Naive B cell (primary cell): Measurements from ENCODE around the gene BANF2. TPM values are rescaled to one million over a fixed set of nuclear protein-coding genes. Genes with fewer than 3 reads are reported as not detected.
A peak's percentile ranks its signal among the peaks of the same experiment; 100 is the strongest.

Experiments
- ATAC-seq, 2 donors: fragments of 150-1000 bp; cut with Tn5 transposase; 2 replicates each; pipeline ENCODE4 v1.10.0; 2021; ENCODE audit warnings: low read depth in 2 of 2, mild to moderate bottlenecking in 2 of 2, moderate library complexity in 2 of 2
- DNase-seq: peaks from one replicate; pipeline ENCODE4 v3.0.0; 2022
- H3K27ac Mint-ChIP-seq, 6 donors: one replicate each; pipeline ENCODE4 v1.8.0; 2020 to 2022; ENCODE audit warnings: mild to moderate bottlenecking in 6 of 6, mixed read lengths in 6 of 6, moderate library complexity in 5 of 6, inconsistent platforms in 2 of 6
- H3K27me3 Mint-ChIP-seq, 3 donors: one replicate each; pipeline ENCODE4 v1.8.0; 2021 to 2022; ENCODE audit warnings: mixed read lengths in 3 of 3, mild to moderate bottlenecking in 1 of 3
- H3K36me3 Mint-ChIP-seq, 2 donors: one replicate each; pipeline ENCODE4 v1.8.0; 2020 to 2022; ENCODE audit warnings: mixed read lengths in 2 of 2, inconsistent platforms in 1 of 2, mild to moderate bottlenecking in 1 of 2
- H3K4me1 Mint-ChIP-seq, 3 donors: one replicate each; pipeline ENCODE4 v1.8.0; 2020 to 2022; ENCODE audit warnings: mixed read lengths in 3 of 3, inconsistent platforms in 1 of 3, mild to moderate bottlenecking in 1 of 3, moderate library complexity in 1 of 3
- H3K4me3 Mint-ChIP-seq, 8 donors: one replicate each; pipeline ENCODE4 v1.8.0; 2020 to 2022; ENCODE audit warnings: mild to moderate bottlenecking in 8 of 8, mixed read lengths in 8 of 8, moderate library complexity in 8 of 8, inconsistent platforms in 2 of 8
- H3K9me3 Mint-ChIP-seq, 7 donors: one replicate each; pipeline ENCODE4 v1.8.0; 2020 to 2022; ENCODE audit warnings: mixed read lengths in 7 of 7, mild to moderate bottlenecking in 5 of 7, inconsistent platforms in 2 of 7, moderate library complexity in 1 of 7
- polyA plus RNA-seq, 6 donors: library from polyadenylated mRNA; unstranded; fragments of 300-500 nt; fragmentation: Illumina TruSeq; gene quantifications; one replicate each; pipeline ENCODE4 v1.2.3, GENCODE V29; 2021; ENCODE audit warnings: low read depth in 6 of 6

The BANF2 gene
- polyA plus RNA-seq, 6 donors from 2014 or later, result not detected

- Mint-ChIP-seq H3K27me3 (no peaks in the 10 kb centered on the region), H3K4me1 (peaks cover 15 to 31% (median 20%) of the 10 kb centered on the region in 3 donors), H3K36me3 (no peaks in the 10 kb centered on the region), H3K4me3 (no peak overlapping the region), H3K27ac (peak overlapping the region in 1 of 6 donors; percentile 36), H3K9me3 (peaks cover 0 to 5% (median 0%) of the 10 kb centered on the region in 7 donors)
- ATAC-seq (no peak), DNase-seq (no peak)
Measured at GRCh38 chr20:17782768-17783167, 83.0 kb downstream of the BANF2 start.

DNA sequence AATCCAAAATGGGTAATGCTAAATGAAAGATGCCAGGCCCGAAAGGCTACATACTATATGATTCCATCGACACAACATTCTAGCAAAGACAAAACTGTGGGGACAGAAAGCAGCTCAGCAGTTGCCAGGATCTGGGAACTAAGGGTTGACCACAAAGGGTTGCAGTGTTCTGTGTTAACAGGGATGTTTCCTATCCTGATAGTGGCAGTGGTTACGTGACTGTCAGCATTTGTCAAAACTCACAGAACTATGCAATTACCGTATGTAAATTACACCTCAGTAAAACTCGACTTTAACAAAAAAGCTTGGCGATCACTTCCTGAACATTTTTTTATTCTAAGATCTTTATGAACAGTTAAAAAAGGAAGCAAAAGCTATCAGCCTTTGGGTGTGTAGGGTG is 83.9 kb downstream of the BANF2 start:
- H3K27ac Mint-ChIP-seq, result peak overlapping the region in 3 of 6 donors; percentile 13 to 29 (median 19)
- no peaks in the 10 kb centered on the region for H3K27me3 Mint-ChIP-seq
- H3K9me3 Mint-ChIP-seq, result peaks cover 0 to 5% (median 0%) of the 10 kb centered on the region in 7 donors
- ATAC-seq (no peak), DNase-seq (no peak)
- H3K36me3 Mint-ChIP-seq, result no peaks in the 10 kb centered on the region
- peak overlapping the region in 1 of 8 donors; percentile 27 for H3K4me3 Mint-ChIP-seq
- peaks cover 15 to 31% (median 20%) of the 10 kb centered on the region in 3 donors for H3K4me1 Mint-ChIP-seq

DNA sequence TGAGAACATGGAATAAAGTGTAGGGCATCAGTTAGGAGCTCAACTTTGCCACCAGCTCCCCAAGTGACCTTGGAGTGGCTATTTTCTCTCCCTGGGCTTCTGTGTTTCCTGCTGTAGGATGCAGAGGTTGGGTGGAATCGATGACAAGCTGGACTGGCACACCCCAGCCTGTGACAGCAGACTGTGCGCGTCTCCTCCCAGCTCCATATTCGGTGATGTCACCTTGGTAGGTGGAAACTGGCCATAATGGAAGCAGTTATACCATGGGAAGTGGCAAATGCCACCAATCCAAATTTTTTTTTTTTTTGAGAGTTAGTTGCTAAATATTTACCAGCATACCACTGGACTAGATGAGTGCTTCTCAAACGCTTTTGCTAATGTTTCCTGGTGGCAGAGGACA is 85.2 kb downstream of the BANF2 start:
- Mint-ChIP-seq H3K4me3 (no peak overlapping the region), H3K27ac (no peak overlapping the region), H3K4me1 (peaks cover 15 to 31% (median 20%) of the 10 kb centered on the region in 3 donors), H3K36me3 (no peaks in the 10 kb centered on the region), H3K9me3 (peaks cover 0 to 4% (median 0%) of the 10 kb centered on the region in 7 donors), H3K27me3 (peaks cover 0 to 1% (median 0%) of the 10 kb centered on the region in 3 donors)
- ATAC-seq (no peak), DNase-seq (no peak)

Other genes with a start within 250 kb of the BANF2 start
- under 1 TPM in 1 of 6 donors, not detected in 5; 0.16 TPM for gene BFSP1, start 168.6 kb upstream of the BANF2 start, polyA plus RNA-seq
- 10 to 100 TPM; 33.8 to 58.8 (median 39.3) TPM for gene DSTN, start 129.9 kb upstream of the BANF2 start, polyA plus RNA-seq
- 10 to 100 TPM in 1 of 6 donors, 1 to 10 TPM in 4, under 1 TPM in 1; 1.00 to 12.2 (median 2.1) TPM for gene RRBP1, start 17.7 kb upstream of the BANF2 start, polyA plus RNA-seq